ENCODE measurements around the gene ADAMTS18.
A peak's percentile ranks its signal among the peaks of the same experiment; 100 is the strongest.

Gene ADAMTS18

GRCh38 chr16:77433146-77433545 lies 1.7 kb downstream of the ADAMTS18 start:
- peak; percentile 65 for DNase-seq

DNA sequence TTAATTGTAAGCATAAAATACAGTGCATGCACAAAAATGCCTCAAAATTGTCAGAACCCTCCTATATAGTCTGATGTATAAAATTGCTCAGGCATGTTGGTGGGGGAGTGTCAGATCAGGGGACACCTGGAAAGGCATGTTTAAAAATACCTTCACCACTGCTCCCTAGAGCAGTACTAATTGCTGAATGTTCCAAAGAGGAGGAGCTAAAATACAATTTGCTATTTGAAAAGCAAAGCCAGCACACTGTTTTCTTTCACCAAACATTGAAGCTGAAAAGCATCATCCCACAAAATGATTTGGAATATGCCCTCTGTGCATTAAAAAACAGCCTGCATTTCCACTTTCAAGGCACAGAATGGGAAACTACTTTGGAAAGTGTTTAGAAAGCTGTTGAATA lies 2.6 kb downstream of the ADAMTS18 start:
- DNase-seq, result no peak

DNA sequence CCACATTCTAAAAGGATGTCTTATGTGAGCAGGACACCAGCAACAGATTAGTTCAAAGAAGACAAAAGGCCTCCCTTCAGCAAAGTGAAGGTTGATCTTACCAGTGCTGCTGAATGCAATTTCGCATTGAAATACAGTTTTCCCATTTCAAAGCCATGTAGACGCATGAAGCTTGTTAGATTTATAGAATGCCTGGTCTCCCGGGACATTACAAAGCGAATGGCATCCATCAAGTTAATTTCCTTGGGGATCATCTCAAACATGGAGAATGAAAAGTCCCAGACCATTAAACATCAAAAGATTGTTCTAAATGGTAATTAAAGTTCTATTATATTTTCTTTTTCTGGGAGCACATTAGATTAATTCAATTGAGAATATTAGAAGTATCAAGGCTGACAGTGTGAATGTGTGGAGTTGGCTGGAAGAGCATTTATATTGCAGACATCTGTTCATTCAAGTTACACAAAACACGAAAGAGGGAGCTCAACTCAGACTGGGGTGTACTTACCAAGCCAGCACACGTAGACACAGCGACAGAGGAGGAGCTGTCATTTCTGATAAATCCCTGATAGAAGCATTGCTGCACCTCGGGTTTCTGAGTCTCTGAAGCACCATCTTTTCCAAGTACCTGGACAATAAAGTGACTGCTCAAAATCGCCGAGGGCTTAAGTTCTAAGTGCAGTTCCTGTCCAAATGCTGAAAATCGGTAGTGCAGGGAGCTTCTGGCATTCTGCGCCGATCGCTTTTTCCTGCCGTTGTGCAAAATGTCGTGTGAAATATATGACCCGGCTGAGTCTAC lies 3.8 kb downstream of the ADAMTS18 start:
- DNase-seq, result peak; percentile 78

GRCh38 chr16:77430360-77430759 lies 4.5 kb downstream of the ADAMTS18 start:
- DNase-seq, result no peak

DNA sequence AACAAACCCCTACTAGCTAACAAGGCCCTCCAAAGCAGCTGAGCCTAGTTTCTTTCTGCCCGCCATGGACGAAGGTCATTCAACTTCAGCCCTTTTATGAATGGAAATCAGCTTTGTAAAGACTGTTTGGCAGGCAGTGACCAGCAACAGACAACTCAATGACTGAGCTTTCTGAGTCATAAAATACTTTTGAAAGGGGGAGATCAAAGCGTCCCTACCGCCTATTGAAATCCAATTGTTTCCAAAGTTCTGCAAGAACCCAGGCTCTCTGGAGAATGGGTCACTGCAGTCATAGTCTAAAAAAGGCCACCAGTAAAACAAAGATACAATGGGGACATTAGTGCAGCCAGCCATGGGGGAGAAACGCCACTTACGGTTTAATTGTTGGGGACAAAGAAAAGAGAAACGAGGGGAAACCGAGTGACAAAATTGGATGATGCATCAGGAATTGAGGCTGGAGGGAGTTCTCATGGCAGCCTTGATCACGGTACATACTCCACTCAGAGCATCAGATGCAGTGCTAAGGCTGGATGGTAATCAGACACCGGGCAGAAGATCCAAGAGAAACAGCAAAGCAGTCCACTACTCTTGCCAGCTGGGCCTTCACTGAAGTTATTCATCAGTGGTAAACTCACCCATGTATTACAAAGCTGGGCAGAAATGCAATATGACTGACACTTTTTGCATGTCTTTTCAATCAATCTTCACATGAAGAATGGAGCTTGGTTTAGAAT lies 9.8 kb downstream of the ADAMTS18 start:
- DNase-seq, result peak; percentile 87

DNA sequence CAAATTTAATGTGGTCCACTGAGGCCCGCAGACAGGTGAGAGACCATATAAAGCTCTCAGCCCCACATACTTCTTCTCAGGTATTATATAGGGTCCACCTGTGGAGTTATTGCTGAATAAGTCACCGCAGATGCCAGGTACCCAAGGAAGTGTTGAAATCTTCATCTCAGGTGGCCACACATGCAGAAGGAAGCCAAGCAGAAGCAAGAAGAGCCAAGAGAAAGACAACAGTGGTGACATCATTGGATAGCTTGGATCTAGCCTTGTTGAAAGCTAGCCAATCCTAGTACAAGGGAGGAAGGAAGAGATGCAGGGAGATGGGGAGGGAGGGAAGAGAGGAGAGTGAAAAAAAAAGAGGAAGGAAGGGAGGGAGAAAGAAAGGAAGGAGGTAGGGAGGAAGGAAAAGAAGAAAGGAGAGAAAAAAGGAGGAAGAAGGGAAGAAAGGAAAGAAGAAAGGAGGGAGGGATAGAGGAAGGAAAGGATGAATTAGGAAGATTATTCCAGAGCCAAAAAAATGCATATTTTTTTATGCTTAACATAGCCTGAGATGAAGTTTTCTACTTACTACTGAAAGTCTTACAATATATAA lies 12.5 kb downstream of the ADAMTS18 start:
- no peak for DNase-seq

DNA sequence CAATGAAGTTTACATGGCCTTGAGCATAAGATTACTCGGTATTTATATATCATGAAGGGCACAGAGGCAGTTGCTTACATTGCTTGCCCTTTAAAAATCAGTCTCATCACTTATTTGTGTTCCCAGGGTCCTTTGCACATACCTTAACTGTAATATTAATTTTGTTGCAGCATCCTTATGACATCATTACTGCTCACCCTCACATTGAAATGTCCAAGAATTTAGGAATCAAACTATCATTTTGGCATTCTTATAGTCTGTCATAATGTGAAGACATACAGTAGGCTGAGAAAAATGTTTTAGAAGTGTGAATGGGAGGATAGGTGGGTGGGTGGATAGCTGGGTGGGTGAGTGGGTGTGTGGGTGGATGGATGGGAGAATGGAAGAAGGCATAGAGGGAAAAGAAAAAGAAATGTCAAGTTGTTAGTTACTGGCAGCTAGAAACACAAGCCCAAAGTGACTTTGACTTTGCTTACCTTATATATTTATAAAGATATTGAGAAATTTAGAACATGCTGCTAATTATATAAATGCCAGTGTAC lies 17.8 kb downstream of the ADAMTS18 start:
- no peak for DNase-seq

- no peak for DNase-seq
These were observed 20.0 kb downstream of the ADAMTS18 start for GRCh38 chr16:77414752-77415231.

GRCh38 chr16:77410449-77410848 lies 24.4 kb downstream of the ADAMTS18 start:
- no peak for DNase-seq

GRCh38 chr16:77409311-77409710 lies 25.5 kb downstream of the ADAMTS18 start:
- DNase-seq, result no peak

DNA sequence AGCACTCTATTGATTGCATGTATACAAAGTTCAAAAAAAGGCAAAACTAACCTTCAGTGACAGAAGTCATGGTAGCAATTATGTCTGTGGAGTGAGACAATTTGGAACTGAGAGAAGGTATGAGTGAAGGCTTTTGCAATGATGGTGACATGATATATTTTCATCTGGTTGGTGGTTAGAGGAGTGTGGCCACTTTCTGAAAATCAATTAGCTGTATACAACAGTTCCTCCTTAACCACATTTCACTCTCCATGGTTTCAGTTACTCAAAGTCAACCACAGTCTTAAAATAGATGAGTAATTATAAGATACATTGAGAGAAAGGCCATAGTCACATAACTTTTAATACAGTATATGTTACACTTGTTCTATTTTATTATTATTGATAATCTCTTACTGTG lies 26.2 kb downstream of the ADAMTS18 start:
- DNase-seq, result no peak

DNA sequence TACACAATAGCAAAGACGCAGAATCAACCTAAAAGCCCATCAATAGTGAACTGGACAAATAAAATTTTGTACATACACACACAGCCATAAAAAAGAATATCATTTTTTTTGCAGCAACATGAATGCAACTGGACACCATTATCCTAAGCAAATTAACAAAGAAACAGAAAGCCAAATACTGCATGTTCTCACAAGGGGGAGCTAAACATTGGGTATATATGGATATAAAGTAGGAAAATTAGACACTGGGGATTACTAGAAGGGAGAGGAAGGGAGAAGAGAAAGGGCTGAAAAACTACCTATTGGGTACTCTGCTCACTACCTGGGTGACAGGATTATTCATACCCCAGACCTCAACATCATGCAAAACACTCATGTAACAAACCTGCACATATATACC lies 28.2 kb downstream of the ADAMTS18 start:
- DNase-seq, result no peak

DNA sequence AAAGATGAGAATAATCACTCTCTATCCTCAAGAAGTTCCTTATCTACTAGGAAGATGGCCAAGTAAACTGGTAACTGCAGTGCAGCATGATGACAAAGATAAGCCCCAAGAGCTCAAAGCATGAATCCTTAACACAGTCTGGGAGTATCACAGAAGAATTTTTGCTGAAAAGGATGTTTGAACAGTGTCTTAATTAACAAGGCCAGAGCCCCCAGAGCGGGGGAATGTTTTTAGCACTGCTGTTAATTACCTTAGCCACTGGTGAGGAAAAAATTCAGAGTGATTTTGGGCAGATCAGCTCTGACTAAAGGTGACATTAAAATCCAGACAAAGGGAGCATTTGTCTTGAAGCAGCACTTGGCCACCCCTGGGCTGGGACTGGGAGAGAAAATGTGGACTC lies 30.1 kb downstream of the ADAMTS18 start:
- DNase-seq, result peak; percentile 66

DNA sequence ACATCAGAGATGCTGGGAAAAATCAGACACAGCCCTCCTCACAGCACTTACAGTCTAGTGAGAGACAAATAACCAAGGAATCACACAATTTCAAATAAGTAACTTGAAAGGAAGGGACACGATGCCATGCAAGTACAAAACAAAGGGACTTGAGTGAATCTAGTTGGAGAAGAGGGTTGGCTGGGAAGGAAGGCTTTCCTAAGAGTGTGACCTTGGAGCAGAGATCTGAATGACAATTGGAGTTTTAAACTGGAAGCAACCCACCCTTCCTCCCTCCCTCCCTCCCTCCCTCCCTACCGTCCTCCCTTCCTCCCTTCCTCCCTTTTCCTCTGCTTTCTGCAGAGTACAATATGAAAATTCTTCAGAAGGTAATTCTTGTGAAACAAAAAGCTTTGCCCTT lies 31.1 kb downstream of the ADAMTS18 start:
- no peak for DNase-seq

DNA sequence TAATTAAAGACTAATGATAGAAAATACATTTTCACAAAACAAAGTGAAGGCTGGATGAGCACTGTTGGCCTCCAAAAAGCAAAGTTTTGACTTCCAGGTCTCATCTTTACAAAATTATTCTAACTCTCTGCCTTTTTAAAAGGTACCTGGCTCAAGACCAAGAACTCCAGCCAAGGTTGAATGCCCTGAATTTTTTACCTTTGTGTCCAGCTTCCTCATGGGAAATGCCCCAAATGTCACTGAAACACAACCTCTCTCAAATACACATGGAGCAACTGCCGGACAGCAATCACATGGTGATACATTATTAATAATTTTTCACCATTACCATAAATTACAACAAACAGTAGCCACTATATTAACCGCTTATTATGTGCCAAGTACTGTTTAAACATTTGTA lies 32.2 kb downstream of the ADAMTS18 start:
- no peak for DNase-seq

GRCh38 chr16:77402118-77402517 lies 32.7 kb downstream of the ADAMTS18 start:
- no peak for DNase-seq

- DNase-seq, result no peak
These were observed 35.3 kb downstream of the ADAMTS18 start for GRCh38 chr16:77399546-77399945.

DNA sequence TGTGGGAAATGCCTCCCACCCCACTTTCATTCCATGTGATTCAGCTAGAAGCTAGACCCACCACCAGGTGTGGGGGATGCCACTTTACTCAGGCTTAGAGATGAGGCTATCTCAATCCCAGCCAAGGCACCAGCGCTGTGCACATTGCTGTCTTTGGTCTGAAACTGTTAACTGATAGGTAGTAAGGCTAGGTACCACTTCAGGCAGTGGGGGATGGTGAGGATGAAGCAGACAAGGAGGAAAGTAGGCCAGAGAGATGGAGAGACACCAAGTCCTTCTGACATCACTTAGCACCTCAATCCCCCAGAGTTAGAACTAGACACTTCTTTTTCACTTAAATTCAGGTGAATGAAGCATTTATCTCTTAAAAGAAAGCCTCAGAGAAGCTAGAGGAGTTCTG lies 35.8 kb downstream of the ADAMTS18 start:
- DNase-seq, result no peak

- DNase-seq, result no peak
These were observed 36.3 kb downstream of the ADAMTS18 start for GRCh38 chr16:77398495-77398894.

DNA sequence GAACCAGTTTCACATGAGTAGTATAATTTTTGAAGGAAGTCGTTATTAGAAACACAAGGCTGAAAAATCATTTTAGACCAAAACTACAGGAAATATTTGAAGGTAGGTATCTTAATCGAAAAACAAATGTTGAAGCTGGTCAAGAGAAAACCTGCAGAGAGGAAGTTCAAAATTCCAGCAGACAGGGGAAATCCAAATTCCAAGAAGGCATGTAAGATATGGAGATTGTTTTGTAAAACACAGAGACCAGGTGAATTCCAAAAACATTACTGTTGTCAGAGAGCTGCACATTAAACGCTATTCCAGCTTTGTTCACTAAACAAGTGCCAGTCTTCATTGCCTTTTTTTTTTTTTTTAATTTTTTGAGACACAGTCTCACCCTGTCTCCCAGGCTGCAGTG lies 38.4 kb downstream of the ADAMTS18 start:
- no peak for DNase-seq

- no peak for DNase-seq
These were observed 40.1 kb downstream of the ADAMTS18 start for GRCh38 chr16:77394699-77395098.

GRCh38 chr16:77393955-77394354 lies 40.9 kb downstream of the ADAMTS18 start:
- DNase-seq, result no peak

DNA sequence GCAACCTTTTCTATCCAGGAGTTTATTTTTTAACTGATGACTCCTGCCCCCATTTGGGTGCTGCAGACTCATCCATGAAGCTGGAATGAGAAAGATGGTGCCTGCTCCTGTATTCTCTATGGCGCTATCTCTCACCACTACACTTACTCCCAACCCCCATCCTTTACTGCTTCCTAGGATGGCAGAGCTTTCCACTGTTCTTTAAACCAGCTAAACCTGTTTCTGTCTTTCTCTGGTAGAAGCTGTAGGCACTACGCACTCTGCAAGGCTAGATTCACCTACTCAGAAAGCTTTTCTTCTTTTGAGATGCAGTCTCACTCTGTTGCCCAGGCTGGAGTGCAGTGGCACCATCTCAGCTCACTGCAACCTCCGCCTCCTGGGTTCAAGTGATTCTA lies 47.0 kb downstream of the ADAMTS18 start:
- no peak for DNase-seq

Measured in eye (tissue), 1 donor.